Prostate gland (tissue), 2 donors: ENCODE data around the gene ENOSF1. TPM values are rescaled to one million over a fixed set of nuclear protein-coding genes. Genes with fewer than 3 reads are reported as not detected.

Source experiments
- DNase-seq: peaks from one replicate; pipeline ENCODE4 v3.0.0-alpha.2; 2019; ENCODE audit warnings: low spot score
- H3K27ac ChIP-seq, 2 donors: fragments of 200-600 bp; sonication (generic); 2 replicates each; pipeline ENCODE4 v1.5.1; 2017 to 2019
- H3K27me3 ChIP-seq: fragments of 200-600 bp; sonication (generic); replicated peaks from 2 replicates; pipeline ENCODE4 v1.5.1; 2019; ENCODE audit not compliant: insufficient read depth
- H3K36me3 ChIP-seq, 2 donors: fragments of 200-600 bp; sonication (generic); 1 replicate in 1 of 2; 2 replicates in 1 of 2; pipeline versions ENCODE4 v1.5.1 to v1.8.1; 2017 to 2019
- H3K4me1 ChIP-seq: fragments of 200-600 bp; sonication (generic); replicated peaks from 2 replicates; pipeline ENCODE4 v1.5.1; 2019
- H3K4me3 ChIP-seq, 2 donors: fragments of 200-600 bp; sonication (generic); 2 replicates each; pipeline ENCODE4 v1.5.1; 2017 to 2019
- H3K9me3 ChIP-seq: fragments of 200-600 bp; sonication (generic); 2 replicates; pipeline ENCODE4 v1.5.1; 2017
- POLR2A ChIP-seq: fragments of 450-650 bp; IDR thresholded peaks from one replicate; pipeline ENCODE4 v1.6.1; 2016; ENCODE audit warnings: antibody characterized with exemption, mild to moderate bottlenecking
- POLR2AphosphoS5 ChIP-seq: sonication (generic); formaldehyde crosslinking; IDR thresholded peaks from one replicate; pipeline ENCODE4 v1.6.1; 2017; ENCODE audit warnings: antibody characterized with exemption
- WGBS: methylation state at CpG from one replicate; pipeline ENCODE4 v1.1.5; 2018; 5-methylcytosine and 5-hydroxymethylcytosine counted together
- intact Hi-C: fragments of 100-400 bp; cut with DNase I; formaldehyde crosslinking; loops from one replicate; pipeline ENCODE4 v1.14.2; 2022
- total RNA-seq, 2 donors: library from RNA; depleted of rRNA; stranded (reverse); fragments of >200 nt; gene quantifications; one replicate each; pipeline ENCODE4 v1.1.0, GENCODE V29; 2016
- TF ChIP-seq, protein P1 (sequence below), 4 experiments: fragments of 200-600 bp in 2 of 4; fragments of 450-650 bp in 2 of 4; sonication (generic) in 2 of 4; IDR thresholded peaks; 1 replicate in 3 of 4; 2 replicates in 1 of 4; pipeline ENCODE4 v1.5.1; 2016 to 2019; ENCODE audit warnings: antibody characterized with exemption in 4 of 4, mild to moderate bottlenecking in 2 of 4, moderate library complexity in 2 of 4

The ENOSF1 gene
- total RNA-seq, 2 donors from 2014 or later, result 84.8 to 114 TPM

DNA sequence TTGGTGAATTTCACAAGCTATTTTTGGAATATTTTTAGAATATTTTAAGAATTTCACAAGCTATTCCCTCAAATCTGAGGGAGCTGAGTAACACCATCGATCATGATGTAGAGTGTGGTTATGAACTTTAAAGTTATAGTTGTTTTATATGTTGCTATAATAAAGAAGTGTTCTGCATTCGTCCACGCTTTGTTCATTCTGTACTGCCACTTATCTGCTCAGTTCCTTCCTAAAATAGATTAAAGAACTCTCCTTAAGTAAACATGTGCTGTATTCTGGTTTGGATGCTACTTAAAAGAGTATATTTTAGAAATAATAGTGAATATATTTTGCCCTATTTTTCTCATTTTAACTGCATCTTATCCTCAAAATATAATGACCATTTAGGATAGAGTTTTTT, 39.1 kb downstream of the ENOSF1 start:
- Histone ChIP-seq H3K27ac (no peak overlapping the region), H3K4me1 (no peaks in the 10 kb centered on the region), H3K27me3 (no peaks in the 10 kb centered on the region), H3K4me3 (no peak overlapping the region), H3K9me3 (no peaks in the 10 kb centered on the region), H3K36me3 (no peaks in the 10 kb centered on the region)
- no peak for TF ChIP-seq POLR2A
- intact Hi-C loops, result no loop called here
- WGBS, result 65% methylated on average over 3 of the region's 3 CpGs
- DNase-seq, result no peak

DNA sequence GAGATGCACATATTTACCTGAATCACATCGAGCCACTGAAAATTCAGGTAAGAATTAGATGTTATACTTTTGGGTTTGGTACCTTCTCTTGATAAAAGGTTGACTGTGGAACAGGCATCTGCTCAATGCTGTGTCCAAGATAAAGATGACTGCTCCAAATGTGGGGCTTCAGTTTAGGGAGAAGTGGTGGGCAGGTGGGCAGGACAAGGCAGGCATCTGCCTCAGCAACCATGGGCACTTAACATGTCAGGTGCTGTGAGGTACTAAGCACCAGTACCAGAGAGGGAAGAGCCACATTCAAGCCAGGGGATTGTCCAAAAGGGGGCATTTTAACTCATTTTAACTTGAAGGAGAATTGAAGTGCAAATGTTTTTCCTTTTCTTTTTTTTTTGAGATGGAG, 41.0 kb downstream of the ENOSF1 start:
- DNase-seq, result no peak
- TF ChIP-seq, protein P1, sequence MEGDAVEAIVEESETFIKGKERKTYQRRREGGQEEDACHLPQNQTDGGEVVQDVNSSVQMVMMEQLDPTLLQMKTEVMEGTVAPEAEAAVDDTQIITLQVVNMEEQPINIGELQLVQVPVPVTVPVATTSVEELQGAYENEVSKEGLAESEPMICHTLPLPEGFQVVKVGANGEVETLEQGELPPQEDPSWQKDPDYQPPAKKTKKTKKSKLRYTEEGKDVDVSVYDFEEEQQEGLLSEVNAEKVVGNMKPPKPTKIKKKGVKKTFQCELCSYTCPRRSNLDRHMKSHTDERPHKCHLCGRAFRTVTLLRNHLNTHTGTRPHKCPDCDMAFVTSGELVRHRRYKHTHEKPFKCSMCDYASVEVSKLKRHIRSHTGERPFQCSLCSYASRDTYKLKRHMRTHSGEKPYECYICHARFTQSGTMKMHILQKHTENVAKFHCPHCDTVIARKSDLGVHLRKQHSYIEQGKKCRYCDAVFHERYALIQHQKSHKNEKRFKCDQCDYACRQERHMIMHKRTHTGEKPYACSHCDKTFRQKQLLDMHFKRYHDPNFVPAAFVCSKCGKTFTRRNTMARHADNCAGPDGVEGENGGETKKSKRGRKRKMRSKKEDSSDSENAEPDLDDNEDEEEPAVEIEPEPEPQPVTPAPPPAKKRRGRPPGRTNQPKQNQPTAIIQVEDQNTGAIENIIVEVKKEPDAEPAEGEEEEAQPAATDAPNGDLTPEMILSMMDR (IDR thresholded peaks at IDR 0.05), result no peak
- intact Hi-C loops, result no loop called here
- H3K27me3 ChIP-seq, result no peaks in the 10 kb centered on the region
- 91% methylated on average over 1 of the region's 1 CpG for WGBS
- no peaks in the 10 kb centered on the region for H3K9me3 ChIP-seq
- H3K36me3 ChIP-seq, result no peaks in the 10 kb centered on the region
- no peak overlapping the region for H3K27ac ChIP-seq
- H3K4me1 ChIP-seq, result no peaks in the 10 kb centered on the region
- no peak overlapping the region for H3K4me3 ChIP-seq

DNA sequence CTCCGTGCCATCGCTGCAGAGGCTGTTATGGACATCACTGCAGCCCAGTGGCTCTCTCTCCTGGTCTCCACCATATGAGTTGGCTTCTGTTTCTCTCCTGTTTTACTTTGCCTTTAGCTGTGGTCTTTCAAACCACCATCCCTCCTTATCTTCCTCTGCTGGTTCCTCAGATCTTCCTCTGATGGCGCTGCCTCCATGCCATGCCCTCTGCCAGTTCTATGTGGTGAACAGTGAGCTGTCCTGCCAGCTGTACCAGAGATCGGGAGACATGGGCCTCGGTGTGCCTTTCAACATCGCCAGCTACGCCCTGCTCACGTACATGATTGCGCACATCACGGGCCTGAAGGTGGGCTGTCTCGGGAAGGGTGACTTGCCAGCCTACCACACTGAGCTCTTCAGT, 41.9 kb downstream of the ENOSF1 start:
- H3K27ac ChIP-seq, result no peak overlapping the region
- no peaks in the 10 kb centered on the region for H3K4me1 ChIP-seq
- TF ChIP-seq POLR2AphosphoS5 (no peak), POLR2A (no peak)
- TF ChIP-seq, protein P1 (IDR thresholded peaks at IDR 0.05), result no peak
- H3K27me3 ChIP-seq, result no peaks in the 10 kb centered on the region
- intact Hi-C loops, result no loop called here
- no peaks in the 10 kb centered on the region for H3K9me3 ChIP-seq
- WGBS, result 98% methylated on average over 11 of the region's 11 CpGs
- H3K36me3 ChIP-seq, result no peaks in the 10 kb centered on the region
- no peak for DNase-seq
- no peak overlapping the region for H3K4me3 ChIP-seq

DNA sequence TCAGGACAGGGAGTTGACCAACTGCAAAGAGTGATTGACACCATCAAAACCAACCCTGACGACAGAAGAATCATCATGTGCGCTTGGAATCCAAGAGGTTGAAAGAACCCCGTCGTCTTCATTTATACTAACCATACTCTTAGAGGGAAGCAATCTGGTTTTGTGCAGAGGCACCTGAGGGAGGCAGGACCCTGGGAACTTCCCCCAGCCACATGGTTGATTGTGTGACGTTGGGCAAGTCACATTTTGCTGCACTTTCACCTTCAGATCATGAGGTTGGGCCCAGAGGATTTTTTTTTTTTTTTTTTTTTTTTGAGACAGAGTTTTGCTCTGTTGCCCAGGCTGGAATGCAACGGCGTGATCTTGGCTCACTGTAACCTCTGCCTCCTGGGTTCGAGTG, 43.4 kb downstream of the ENOSF1 start:
- WGBS, result 95% methylated on average over 8 of the region's 8 CpGs
- Histone ChIP-seq H3K4me1 (no peaks in the 10 kb centered on the region), H3K9me3 (no peaks in the 10 kb centered on the region), H3K27me3 (no peaks in the 10 kb centered on the region), H3K27ac (no peak overlapping the region), H3K36me3 (no peaks in the 10 kb centered on the region), H3K4me3 (no peak overlapping the region)
- intact Hi-C loops, result no loop called here
- DNase-seq, result no peak
- TF ChIP-seq, protein P1 (IDR thresholded peaks at IDR 0.05), result no peak

DNA sequence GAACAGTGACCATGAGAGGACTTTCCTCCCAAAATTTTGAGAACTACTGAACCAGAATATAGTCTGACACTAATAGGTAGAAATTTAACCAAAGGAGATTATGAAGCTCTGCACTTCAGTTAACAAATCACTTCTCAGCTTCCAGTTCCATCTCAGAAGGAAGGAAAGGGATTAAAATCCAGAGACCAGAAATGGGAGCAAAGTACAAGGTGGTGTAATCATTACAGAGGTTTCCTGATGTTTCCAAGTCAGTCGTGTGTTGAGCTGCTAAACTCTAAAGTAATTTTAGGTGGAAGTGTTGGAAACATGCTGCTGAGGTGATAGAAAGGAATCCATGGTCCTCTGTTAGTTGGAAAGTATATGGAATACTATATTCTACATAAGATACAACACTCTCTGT, 44.2 kb downstream of the ENOSF1 start:
- TF ChIP-seq POLR2AphosphoS5, result no peak
- TF ChIP-seq, protein P1 (IDR thresholded peaks at IDR 0.05), result no peak
- no peak for TF ChIP-seq POLR2A
- Histone ChIP-seq H3K9me3 (no peaks in the 10 kb centered on the region), H3K4me3 (no peak overlapping the region), H3K36me3 (no peaks in the 10 kb centered on the region), H3K27ac (no peak overlapping the region), H3K27me3 (no peaks in the 10 kb centered on the region), H3K4me1 (no peaks in the 10 kb centered on the region)
- intact Hi-C loops, result no loop called here
- 70% methylated on average over 1 of the region's 1 CpG for WGBS
- no peak for DNase-seq

DNA sequence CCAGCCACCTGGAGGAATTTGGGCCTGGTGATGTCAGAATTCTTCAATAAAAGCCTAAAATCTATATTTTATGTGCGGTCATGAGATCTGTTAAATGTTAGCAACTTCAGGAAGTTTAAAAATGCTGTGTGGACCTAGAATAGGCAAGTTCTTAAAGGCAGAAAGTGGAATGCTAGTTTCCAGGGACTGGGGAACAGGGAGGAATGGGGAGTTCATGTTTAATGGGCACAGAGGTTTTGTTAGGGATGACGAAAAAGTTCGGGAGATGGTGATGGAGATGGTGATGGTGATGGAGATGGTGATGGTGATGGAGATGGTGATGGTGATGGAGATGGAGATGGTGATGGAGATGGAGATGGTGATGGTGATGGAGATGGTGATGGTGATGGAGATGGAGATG, 45.8 kb downstream of the ENOSF1 start:
- Histone ChIP-seq H3K36me3 (no peaks in the 10 kb centered on the region), H3K4me3 (no peak overlapping the region), H3K27ac (no peak overlapping the region), H3K27me3 (no peaks in the 10 kb centered on the region), H3K9me3 (no peaks in the 10 kb centered on the region), H3K4me1 (no peaks in the 10 kb centered on the region)
- DNase-seq, result no peak
- TF ChIP-seq POLR2A (no peak), POLR2AphosphoS5 (no peak)
- TF ChIP-seq, protein P1 (IDR thresholded peaks at IDR 0.05), result no peak
- 89% methylated on average over 3 of the region's 3 CpGs for WGBS
- intact Hi-C loops, result no loop called here
